ENCODE results near the gene RHBDL2.
"Not testable (repeated sequence)": the region's sequence is repeated elsewhere in the genome, so short reads cannot be mapped to it uniquely, and the experiment has no call there.

Gene RHBDL2, protein sequence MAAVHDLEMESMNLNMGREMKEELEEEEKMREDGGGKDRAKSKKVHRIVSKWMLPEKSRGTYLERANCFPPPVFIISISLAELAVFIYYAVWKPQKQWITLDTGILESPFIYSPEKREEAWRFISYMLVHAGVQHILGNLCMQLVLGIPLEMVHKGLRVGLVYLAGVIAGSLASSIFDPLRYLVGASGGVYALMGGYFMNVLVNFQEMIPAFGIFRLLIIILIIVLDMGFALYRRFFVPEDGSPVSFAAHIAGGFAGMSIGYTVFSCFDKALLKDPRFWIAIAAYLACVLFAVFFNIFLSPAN

DNA sequence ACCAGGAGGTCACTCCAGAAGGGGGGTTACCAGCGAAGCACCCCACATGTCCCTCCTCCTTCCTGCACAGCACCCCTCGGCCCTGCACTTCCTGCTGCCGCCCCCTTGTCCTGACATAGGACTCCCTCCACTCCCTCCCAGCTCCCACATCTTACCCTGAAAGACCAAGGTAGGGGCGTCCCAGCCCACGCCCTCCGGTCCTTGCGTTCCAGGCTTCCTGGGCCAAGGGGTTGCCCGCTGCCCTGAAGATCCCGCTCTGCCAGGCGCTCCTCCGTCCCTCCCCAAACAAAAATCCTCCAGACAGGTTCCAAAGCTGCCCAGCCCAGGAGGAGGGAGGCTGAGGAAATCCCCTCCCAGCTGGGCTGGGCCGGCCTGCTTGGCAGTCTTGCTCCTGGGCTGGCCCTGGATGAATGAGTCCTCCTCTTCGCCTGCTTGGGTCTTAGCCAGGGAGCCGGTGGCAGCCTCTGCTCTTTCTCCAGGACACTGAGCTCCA lies at the start of gene RHBDL2:
RHBDL2 (minus strand) TSS at position 304 of the 493 bp plus-strand sequence. CDS start 22,618 bp downstream, outside the sequence.
- DNase-seq = no peak

DNA sequence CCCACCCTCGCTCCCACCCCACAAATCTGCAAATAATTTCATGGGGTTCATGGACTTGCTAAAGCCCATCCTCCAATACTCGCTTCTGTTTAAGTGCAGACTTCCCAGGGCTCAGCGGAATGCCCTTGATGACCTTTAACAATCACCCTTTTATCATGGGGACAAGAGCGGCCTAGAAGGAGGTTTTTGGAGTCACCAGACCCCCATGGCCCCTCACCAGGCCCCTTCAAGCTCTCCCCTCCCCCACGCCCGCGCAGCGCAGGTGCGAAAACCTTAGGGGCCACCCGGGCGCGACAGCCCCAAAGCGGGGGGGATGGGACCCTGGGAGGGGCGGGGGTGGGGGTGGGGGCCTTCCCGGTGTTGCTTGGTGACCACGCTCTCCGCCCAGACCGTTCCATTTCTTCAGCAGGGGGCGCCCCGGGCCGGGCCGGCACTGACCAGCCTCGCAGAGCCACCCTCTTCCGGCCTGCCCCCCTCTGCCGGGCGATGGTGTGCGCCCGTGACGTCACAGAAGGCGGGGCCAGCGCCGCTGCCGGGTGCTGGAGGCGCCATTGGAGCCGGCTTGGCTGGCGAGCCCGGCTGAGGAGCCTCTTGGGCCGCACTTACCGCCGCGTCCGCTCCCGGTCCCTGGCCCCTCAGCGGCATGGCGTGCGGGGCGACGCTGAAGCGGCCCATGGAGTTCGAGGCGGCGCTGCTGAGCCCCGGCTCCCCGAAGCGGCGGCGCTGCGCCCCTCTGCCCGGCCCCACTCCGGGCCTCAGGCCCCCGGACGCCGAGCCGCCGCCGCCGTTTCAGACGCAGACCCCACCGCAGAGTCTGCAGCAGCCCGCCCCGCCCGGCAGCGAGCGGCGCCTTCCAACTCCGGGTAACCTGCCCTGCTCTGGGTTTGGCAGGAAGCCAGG lies 49.4 kb upstream of the RHBDL2 start, which contains the start of gene AKIRIN1:
AKIRIN1 (plus strand) TSS at position 539 of the 900 bp plus-strand sequence; CDS start at position 644, 105 bp downstream.
- peak; percentile 91 for DNase-seq

GRCh38 chr1:38990386-38990737 lies 48.7 kb upstream of the RHBDL2 start:
- no peak for DNase-seq

- DNase-seq = no peak
These were observed 48.3 kb upstream of the RHBDL2 start for GRCh38 chr1:38989979-38990378.

DNA sequence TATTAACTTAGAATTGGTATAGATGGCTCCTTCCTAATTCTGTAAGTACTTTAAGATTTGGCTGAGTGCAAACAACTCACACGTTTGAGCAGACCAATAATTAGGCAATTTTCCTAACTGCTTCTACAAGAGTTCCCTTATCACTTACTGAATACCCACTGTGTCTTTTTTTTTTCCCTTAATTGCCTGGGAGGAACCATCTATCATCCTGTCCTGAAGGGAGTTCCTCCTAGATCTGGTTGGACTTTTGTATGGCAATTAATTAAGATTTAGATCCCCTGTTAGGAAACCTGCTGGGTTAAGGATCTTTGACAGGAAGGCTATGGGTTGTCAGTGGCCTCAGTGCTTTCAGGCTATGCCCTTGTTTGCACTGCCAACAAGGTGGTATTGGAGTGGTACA lies 37.8 kb upstream of the RHBDL2 start:
- not testable (repeated sequence) for DNase-seq

- not testable (repeated sequence) for DNase-seq
These were observed 36.6 kb upstream of the RHBDL2 start for GRCh38 chr1:38978245-38978542.

DNA sequence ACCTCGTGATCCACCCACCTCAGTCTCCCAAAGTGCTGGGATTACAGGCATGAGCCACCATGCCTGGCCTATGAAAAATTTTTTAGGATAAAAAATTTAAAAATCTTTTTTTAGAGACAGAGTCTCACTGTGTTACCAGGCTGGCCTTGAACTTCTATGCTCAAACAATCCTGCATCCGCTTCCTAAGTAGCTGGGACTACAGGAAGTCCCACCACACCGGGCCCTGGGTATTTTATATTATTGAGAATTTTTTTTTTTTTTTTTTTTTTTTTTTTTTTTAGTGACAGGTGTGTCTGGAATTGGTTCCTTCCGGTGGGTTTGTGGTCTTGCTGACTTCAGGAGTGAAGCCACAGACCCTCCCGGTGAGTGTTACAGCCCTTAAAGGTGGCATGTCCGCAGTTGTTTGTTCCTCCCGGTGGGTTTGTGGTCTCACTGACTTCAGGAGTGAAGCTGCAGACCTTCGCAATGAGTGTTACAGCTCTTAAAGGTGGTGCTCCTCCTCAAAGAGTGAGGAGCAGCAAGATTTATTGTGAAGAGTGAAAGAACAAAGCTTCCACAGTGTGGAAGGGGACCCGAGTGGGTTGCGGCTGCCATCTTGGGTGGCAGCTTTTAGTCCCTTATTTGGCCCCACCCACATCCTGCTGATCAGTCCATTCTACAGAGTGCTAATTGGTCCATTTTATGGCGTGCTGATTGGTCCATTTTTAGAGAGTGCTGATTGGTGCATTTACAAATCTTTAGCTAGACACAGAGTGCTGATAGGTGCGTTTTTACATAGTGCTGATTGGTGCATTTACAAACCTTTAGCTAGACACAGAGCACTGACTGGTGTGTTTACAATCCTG lies 36.0 kb upstream of the RHBDL2 start:
- DNase-seq = not testable (repeated sequence)

GRCh38 chr1:38973659-38974437 lies 32.2 kb upstream of the RHBDL2 start:
- no peak for DNase-seq

DNA sequence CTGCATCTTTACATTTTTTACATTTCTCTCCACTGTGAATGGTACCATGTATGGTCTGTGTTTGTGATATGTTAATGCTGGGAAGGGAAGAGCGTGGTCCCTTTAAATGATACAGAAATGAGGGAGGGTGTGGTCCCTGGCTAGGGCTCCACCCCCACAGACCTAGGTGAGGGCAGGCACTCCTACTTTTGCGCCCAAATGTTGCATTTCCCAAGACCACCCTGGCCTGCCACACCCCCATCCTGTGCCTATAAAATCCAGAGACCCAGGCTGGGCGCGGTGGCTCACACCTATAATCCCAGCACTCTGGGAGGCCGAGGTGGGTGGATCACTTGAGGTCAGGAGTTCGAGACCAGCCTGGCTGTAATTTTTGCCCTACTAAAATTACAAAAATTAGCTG lies 31.5 kb upstream of the RHBDL2 start:
- DNase-seq = not testable (repeated sequence)

GRCh38 chr1:38964140-38964548 lies 22.5 kb upstream of the RHBDL2 start:
- no peak for DNase-seq

GRCh38 chr1:38962560-38962959 lies 20.9 kb upstream of the RHBDL2 start:
- no peak for DNase-seq

DNA sequence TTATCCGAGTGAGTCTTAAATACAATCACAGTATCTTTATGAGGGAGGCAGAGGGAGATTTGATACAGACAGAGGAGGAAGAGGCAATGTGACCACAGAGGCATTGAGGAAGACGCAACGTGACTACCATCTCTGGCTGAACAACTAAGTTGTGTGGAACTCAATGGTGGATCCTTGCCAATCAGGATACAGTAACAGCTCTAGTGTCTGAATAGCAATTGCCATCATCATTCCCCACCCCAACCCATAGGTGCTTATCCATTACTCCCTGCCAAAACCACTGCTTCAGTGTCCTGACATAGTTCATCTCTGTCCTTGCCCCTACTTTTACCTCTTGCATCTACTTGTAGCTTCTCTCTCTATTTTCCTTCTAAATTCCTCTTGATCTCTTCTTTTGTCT lies 20.5 kb upstream of the RHBDL2 start:
- no peak for DNase-seq

GRCh38 chr1:38958967-38959366 lies 17.3 kb upstream of the RHBDL2 start:
- DNase-seq = no peak

- no peak for DNase-seq
These were observed 11.8 kb upstream of the RHBDL2 start for GRCh38 chr1:38953433-38953860.

DNA sequence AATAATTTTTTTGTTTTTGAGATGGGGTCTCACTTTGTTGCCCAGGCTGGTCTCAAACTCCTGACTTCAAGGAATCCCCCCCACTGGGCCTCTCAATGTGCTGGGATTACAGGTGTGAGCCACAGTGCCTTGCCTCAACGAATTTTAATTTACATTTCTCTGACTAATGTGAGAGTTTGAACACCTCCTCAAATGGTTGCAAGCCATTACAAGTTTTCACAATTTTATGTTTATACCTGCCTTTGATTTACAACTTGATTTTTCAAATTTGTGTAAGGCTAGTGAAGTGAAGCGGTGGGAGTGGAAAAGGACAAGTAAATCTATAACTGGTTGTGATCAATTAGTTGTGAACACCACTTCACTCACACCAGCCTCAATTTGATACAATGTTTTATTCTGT lies 8.9 kb upstream of the RHBDL2 start:
- no peak for DNase-seq

DNA sequence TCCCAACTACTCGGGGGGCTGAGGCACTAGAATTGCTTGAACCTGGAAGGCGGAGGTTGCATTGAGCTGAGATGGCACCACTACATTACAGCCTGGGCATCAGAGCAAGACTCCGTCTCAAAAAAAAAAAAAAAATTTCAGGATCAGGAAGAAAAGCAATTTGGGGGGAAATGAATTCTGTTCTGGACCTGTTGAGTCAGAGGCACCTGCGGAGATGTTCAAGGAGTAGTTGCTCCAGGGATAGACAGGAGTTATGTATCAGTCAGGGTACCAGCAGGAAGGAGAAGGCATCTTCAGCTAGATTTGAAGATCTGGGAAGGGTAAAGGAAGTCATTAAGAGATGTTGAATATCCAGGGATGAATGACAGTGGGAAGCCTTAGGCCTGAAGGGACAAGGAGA lies 2.9 kb upstream of the RHBDL2 start:
- DNase-seq = no peak

GRCh38 chr1:38942664-38943428 lies 1.2 kb upstream of the RHBDL2 start:
- DNase-seq = no peak

DNA sequence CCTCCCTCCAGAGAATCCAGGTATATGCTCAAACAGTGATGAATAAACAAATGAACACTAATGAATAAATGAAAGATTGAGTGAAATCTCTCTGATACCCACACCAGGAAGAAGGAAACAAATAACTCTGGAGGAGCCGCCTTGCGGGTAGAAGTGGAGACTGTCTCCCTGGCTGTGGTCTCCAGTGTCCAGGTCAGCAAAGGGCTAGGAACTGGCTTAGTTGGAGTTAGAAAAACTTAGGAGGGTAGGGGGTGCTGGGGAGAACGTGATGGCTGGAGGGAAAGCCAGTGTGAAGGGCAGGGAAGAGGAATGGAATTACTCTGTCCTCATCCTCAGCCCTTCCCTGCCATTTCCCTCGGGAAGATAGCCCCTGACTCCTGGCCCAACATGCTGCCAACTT lies 537 bp downstream of the RHBDL2 start:
- no peak for DNase-seq

- DNase-seq = no peak
These were observed 1.1 kb downstream of the RHBDL2 start for GRCh38 chr1:38940339-38941047.

DNA sequence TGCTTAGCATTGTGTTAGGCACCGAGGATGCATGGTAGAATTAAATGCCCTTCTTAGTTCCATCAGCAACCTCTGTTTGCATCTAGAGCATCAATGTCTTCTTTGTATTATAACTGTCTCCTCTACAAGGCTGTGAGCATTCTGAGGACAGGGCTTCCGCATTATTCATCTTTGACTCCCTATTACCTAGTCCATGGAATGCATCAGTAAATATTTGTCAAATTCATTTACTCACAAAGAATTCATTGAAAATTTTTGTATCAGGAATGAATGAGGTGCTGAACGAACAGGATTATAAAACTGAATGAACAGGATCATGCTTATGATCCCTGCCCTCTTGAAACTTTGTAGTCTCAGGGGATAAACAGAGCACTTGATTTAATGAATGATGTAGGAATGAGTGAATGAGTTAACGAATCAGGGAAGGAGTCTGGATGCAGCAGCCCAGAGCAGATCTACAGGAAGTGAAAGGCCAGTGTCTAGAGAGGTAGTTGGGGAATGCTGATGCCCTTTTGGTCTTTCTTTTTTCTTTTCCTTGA lies 2.8 kb downstream of the RHBDL2 start:
- DNase-seq = no peak
